ENCODE data around the gene GPRC5D. TPM values are rescaled to one million over a fixed set of nuclear protein-coding genes. Genes with fewer than 3 reads are reported as not detected.

The GPRC5D gene
- polyA plus RNA-seq, 1 donor (not counting 4 experiments of a cell fraction or from before 2014, with no cell fraction given) = 0.08 TPM

GRCh38 chr12:12896260-12896659 lies 55.7 kb downstream of the GPRC5D start:
- FAIRE-seq (peak; percentile 26), DNase-seq (ENCODE audit: low read depth, low spot score) (no peak)
- no peaks in the 10 kb centered on the region for H3K27me3 ChIP-seq (ENCODE audit: control insufficient read depth, extremely low read depth, insufficient read depth, low read length)
- no peak overlapping the region for H2AFZ ChIP-seq (ENCODE audit: control insufficient read depth, low read length)
- TF ChIP-seq EZH2 (IDR thresholded peaks at IDR 0.05; ENCODE audit: low read length) (no peak), CTCF (optimal IDR thresholded peaks at IDR 0.05 in 1 of 3, IDR thresholded peaks at IDR 0.05 in 1 of 3, conservative IDR thresholded peaks at IDR 0.05 in 1 of 3; ENCODE audit: extremely low read depth in 1 of 3, insufficient read depth in 2 of 3, low read length in 3 of 3) (no peak)
- dilution Hi-C loops (cut with MboI; ENCODE audit: extremely low pct_ligation_motif_present, low sequenced_read_pairs) = no loop called here
- peak overlapping the region; percentile 9 for H3K4me2 ChIP-seq (ENCODE audit: control insufficient read depth, extremely low read depth, insufficient read depth, low read depth, low read length)
- no peaks in the 10 kb centered on the region for H4K20me1 ChIP-seq (ENCODE audit: control insufficient read depth, extremely low read depth, insufficient read depth, low read length)
- H3K4me3 ChIP-seq (ENCODE audit: control insufficient read depth in 2 of 3, extremely low read depth in 1 of 3, insufficient read depth in 2 of 3, low read depth in 1 of 3, low read length in 3 of 3) = no peak overlapping the region
- H3K9ac ChIP-seq (ENCODE audit: control insufficient read depth, extremely low read depth, insufficient read depth, low read length) = peak overlapping the region; percentile 14
- peaks cover 46% of the 10 kb centered on the region for H3K79me2 ChIP-seq (ENCODE audit: control insufficient read depth, insufficient read depth, low read length)
- H3K36me3 ChIP-seq (ENCODE audit: control insufficient read depth in 2 of 2, extremely low read depth in 1 of 2, insufficient read depth in 2 of 2, low read length in 2 of 2) = peaks cover 0 to 3% of the 10 kb centered on the region in 2 experiments
- H3K9me1 ChIP-seq (ENCODE audit: control insufficient read depth, extremely low read depth, insufficient read depth, low read length) = peaks cover 2% of the 10 kb centered on the region
- H3K9me3 ChIP-seq (ENCODE audit: control insufficient read depth, low read depth, low read length) = no peaks in the 10 kb centered on the region
- H3K4me1 ChIP-seq (ENCODE audit: control insufficient read depth, extremely low read depth, insufficient read depth, low read length) = peaks cover 60% of the 10 kb centered on the region
- peak overlapping the region; percentile 66 for H3K27ac ChIP-seq (ENCODE audit: control insufficient read depth, insufficient read depth, low read length)

- Histone ChIP-seq H2AFZ (ENCODE audit: control insufficient read depth, low read length) (no peak overlapping the region), H3K4me2 (ENCODE audit: control insufficient read depth, extremely low read depth, insufficient read depth, low read depth, low read length) (peak overlapping the region; percentile 93), H3K4me3 (ENCODE audit: control insufficient read depth in 2 of 3, extremely low read depth in 1 of 3, insufficient read depth in 2 of 3, low read depth in 1 of 3, low read length in 3 of 3) (peak overlapping the region in 1 of 3 experiments; percentile 7), H3K79me2 (ENCODE audit: control insufficient read depth, insufficient read depth, low read length) (peaks cover 44% of the 10 kb centered on the region), H3K4me1 (ENCODE audit: control insufficient read depth, extremely low read depth, insufficient read depth, low read length) (peaks cover 47% of the 10 kb centered on the region), H3K9me1 (ENCODE audit: control insufficient read depth, extremely low read depth, insufficient read depth, low read length) (no peaks in the 10 kb centered on the region), H3K27ac (ENCODE audit: control insufficient read depth, insufficient read depth, low read length) (no peak overlapping the region), H3K27me3 (ENCODE audit: control insufficient read depth, extremely low read depth, insufficient read depth, low read length) (no peaks in the 10 kb centered on the region), H4K20me1 (ENCODE audit: control insufficient read depth, extremely low read depth, insufficient read depth, low read length) (no peaks in the 10 kb centered on the region), H3K9me3 (ENCODE audit: control insufficient read depth, low read depth, low read length) (no peaks in the 10 kb centered on the region), H3K36me3 (ENCODE audit: control insufficient read depth in 2 of 2, extremely low read depth in 1 of 2, insufficient read depth in 2 of 2, low read length in 2 of 2) (no peaks in the 10 kb centered on the region), H3K9ac (ENCODE audit: control insufficient read depth, extremely low read depth, insufficient read depth, low read length) (no peak overlapping the region)
- TF ChIP-seq CTCF (optimal IDR thresholded peaks at IDR 0.05 in 1 of 3, IDR thresholded peaks at IDR 0.05 in 1 of 3, conservative IDR thresholded peaks at IDR 0.05 in 1 of 3; ENCODE audit: extremely low read depth in 1 of 3, insufficient read depth in 2 of 3, low read length in 3 of 3) = no peak
- no peak for TF ChIP-seq EZH2 (IDR thresholded peaks at IDR 0.05; ENCODE audit: low read length)
- dilution Hi-C loops (cut with MboI; ENCODE audit: extremely low pct_ligation_motif_present, low sequenced_read_pairs) = no loop called here
- no peak for FAIRE-seq
- DNase-seq (ENCODE audit: low read depth, low spot score) = no peak
These were observed 58.5 kb downstream of the GPRC5D start for GRCh38 chr12:12893438-12893837.
